Activated CD8-positive, alpha-beta memory T cell treated with anti-CD3 and anti-CD28 coated beads for 1 hour (primary cell): Measurements from ENCODE around the gene PRKAG1.

ENCODE experiments used
- DNase-seq, 2 donors: peaks; one replicate each; pipeline ENCODE4 v3.0.0-alpha.2; 2020; ENCODE audit warnings: low read depth in 1 of 2; ENCODE audit errors: extremely low read depth in 1 of 2

Gene PRKAG1

GRCh38 chr12:49014547-49014946 is 4.0 kb downstream of the PRKAG1 start:
- no peak for DNase-seq

- DNase-seq = no peak
These were observed 5.1 kb downstream of the PRKAG1 start for GRCh38 chr12:49013428-49013827.

GRCh38 chr12:49012739-49013138 is 5.8 kb downstream of the PRKAG1 start:
- DNase-seq = no peak

GRCh38 chr12:49010092-49010668 is 8.4 kb downstream of the PRKAG1 start:
- DNase-seq = no peak

- no peak for DNase-seq
These were observed 9.6 kb downstream of the PRKAG1 start for GRCh38 chr12:49008943-49009342.

- DNase-seq = no peak
These were observed 18.2 kb downstream of the PRKAG1 start for GRCh38 chr12:49000346-49000745.

GRCh38 chr12:48999371-49000131 is 19.0 kb downstream of the PRKAG1 start, which contains the start of gene DDN:
Gene DDN (minus strand): TSS chr12:48999375. CDS start chr12:48999287, 88 bp downstream.
- DNase-seq = no peak

- no peak for DNase-seq
These were observed 19.9 kb downstream of the PRKAG1 start for GRCh38 chr12:48998497-48999353.

GRCh38 chr12:48997719-48998496 is 20.7 kb downstream of the PRKAG1 start:
- no peak for DNase-seq

GRCh38 chr12:48996794-48997718 is 21.5 kb downstream of the PRKAG1 start:
- DNase-seq = no peak

- no peak for DNase-seq
These were observed 23.3 kb downstream of the PRKAG1 start for GRCh38 chr12:48995086-48995879.

GRCh38 chr12:48994224-48995085 is 24.1 kb downstream of the PRKAG1 start:
- DNase-seq = no peak

- no peak for DNase-seq
These were observed 24.8 kb downstream of the PRKAG1 start for GRCh38 chr12:48993787-48994186.

GRCh38 chr12:48991247-48992050 is 27.1 kb downstream of the PRKAG1 start:
- no peak for DNase-seq

GRCh38 chr12:48990552-48990951 is 28.0 kb downstream of the PRKAG1 start:
- no peak for DNase-seq

- DNase-seq = peak in 1 of 2 donors; percentile 60
These were observed 30.4 kb downstream of the PRKAG1 start for GRCh38 chr12:48988030-48988649.
